Activated CD8-positive, alpha-beta memory T cell treated with anti-CD3 and anti-CD28 coated beads, Interleukin-2, amount 50 U/mL, for 4 hours (primary cell): Measurements from ENCODE around the gene PLPP4.

ENCODE experiments used
- DNase-seq: peaks from one replicate; pipeline ENCODE4 v3.0.0-alpha.2; 2020

The PLPP4 gene

DNA sequence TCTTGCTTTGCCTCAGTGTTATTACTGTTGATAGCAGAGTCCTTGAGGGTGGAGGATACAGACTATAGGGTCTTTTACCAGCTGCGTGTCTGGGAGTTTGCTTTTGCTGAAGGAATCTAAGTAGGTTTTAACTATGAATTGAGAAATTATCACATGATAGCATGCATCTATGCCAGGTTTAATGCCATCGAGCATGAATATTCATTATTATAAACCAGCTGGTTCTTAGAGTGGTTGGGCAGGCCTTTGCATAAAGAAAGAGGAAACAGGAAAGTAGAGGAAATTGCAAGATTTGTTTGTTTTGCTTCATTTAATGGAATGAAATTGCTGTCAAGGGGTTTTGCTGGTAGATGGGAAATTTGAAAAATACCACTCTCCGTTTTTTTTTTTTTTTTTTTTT lies 70.7 kb downstream of the PLPP4 start:
- no peak for DNase-seq

DNA sequence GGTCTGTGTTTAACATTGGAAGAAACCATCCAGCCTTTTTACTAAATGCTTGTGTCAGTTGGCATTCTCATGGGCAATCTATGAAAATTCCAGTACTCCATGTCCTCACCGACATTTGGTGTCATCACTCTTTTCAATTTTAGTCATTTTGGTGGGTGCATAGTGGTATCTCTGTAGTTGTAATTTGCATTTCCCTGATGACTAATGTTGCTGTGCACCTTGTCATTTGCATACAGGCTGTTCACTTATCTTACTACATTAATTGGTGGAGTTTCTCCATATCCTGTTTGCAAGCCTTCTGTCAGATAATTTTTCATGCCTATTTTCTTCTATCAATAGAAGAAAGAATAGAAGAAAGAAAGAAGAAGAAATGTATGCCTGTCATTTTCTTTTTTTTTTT lies 73.7 kb downstream of the PLPP4 start:
- DNase-seq = no peak

GRCh38 chr10:120538091-120538490 lies 81.1 kb downstream of the PLPP4 start:
- no peak for DNase-seq

DNA sequence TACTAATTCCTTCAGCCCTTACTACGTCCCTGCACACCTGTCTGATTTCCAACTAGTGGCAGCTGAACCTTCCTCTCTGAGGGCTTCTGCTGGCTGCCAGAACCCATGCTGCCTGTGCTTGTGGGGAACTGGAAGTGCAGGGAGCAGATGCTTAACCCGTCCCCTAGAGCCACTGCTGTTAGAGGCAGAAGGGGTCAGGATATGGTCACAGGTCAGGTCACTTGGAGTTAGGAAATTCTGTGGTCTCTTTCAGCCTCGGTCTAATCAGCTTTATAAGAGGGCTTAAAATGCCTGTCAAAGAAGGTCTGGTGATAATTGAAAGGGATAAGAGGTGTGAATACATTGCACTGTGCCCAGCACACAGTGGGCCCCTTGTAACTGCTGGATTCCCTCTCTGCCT lies 82.0 kb downstream of the PLPP4 start:
- no peak for DNase-seq

GRCh38 chr10:120540486-120540885 lies 83.5 kb downstream of the PLPP4 start:
- DNase-seq = no peak

DNA sequence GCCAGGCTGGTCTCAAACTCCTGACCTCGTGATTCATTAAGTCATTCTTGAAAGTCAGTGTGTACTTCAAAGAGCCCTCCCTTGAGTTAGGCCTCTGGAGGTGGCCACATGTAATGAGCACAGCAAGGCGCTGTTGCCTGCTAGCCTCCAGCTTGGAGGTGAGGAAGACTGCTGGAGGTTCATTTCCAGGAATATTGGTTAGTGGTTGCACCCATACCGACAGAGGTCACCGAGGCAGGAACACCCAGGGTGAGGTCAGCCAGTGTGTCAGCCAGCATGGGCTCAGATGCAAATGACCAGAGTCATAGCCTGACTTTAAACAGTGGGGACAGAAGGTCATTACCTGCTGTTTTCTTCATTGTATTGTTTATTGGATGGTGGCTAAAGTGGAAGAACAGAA lies 85.0 kb downstream of the PLPP4 start:
- no peak for DNase-seq

GRCh38 chr10:120542591-120542990 lies 85.6 kb downstream of the PLPP4 start:
- no peak for DNase-seq

DNA sequence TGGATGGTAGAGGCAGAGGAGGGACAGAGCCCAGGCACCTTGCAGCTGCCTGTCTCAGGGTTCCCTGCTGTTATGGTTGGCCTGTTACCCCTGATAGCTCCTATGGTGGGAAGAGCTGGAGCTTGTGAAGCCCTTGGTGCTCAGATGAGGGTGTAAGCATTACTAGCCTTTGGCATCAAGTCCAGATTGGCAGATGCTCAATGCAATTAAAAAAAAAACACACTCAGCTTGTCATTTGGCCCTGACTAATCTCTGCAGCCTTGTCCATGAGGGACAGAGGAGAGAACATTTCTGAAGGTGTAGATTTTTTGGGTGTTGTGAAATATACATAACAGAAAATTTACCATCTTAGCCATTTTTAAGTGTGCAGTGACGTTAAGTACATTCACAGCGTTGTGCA lies 86.3 kb downstream of the PLPP4 start:
- no peak for DNase-seq

DNA sequence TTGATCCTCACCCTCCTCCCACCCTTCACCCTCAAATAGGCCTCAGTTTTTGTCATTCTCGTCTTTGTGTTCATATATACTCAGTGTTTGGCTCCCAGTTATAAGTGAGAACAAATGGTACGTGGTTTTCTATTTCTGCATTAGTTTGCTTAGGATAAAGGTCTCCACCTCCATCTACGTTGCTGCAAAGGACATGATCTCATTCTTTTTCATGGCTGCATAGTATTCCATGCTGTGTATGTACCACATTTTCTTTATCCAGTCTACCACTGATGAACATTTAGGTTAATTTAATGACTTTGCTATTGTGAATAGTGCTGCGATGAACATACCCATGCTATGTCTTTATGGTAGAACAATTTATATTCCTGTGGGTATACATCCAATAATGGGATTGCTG lies 91.2 kb downstream of the PLPP4 start:
- no peak for DNase-seq

GRCh38 chr10:120552262-120552661 lies 95.2 kb downstream of the PLPP4 start:
- no peak for DNase-seq

DNA sequence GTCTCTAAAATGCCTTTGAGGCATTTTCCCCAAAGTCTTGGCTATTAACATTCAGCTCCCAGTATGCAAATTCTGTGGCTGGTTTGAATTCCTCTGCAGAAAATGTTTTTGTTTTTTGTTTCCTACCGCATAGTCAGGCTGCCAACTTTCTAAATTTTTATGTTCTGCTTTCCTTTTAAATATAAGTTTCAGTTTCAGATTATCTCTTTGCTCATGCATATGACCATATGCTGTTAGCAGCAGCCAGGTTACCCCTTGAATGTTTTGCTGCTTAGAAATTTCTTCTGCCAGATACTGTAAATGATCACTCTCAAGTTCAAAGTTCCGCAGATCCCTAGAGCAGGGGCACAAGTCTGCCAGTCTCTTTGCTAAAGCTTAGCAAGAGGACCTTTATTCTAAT lies 96.9 kb downstream of the PLPP4 start:
- no peak for DNase-seq

DNA sequence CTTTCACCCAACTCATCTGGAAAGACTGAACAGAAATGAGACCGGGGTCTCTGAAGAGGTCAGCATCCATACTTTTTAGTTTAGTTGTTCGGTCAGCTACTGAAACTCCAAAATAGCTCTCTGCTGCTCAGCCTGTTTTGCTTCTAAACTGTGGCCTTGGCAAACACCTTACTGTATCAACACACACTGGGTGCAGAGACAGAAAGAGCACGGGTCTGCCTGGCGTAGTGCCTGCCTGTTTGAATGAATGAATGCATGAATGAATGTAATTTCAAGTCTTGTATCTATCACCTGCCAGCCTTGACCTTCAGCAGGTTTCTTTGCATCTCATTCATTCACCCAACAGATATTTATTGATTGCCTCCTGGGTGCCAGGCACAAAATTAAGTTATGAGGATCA lies 98.4 kb downstream of the PLPP4 start:
- no peak for DNase-seq

GRCh38 chr10:120555842-120556532 lies 99.0 kb downstream of the PLPP4 start:
- DNase-seq = no peak

GRCh38 chr10:120557311-120557710 lies 100.3 kb downstream of the PLPP4 start:
- DNase-seq = no peak

- DNase-seq = no peak
Measured at GRCh38 chr10:120559800-120560199, 102.8 kb downstream of the PLPP4 start.

DNA sequence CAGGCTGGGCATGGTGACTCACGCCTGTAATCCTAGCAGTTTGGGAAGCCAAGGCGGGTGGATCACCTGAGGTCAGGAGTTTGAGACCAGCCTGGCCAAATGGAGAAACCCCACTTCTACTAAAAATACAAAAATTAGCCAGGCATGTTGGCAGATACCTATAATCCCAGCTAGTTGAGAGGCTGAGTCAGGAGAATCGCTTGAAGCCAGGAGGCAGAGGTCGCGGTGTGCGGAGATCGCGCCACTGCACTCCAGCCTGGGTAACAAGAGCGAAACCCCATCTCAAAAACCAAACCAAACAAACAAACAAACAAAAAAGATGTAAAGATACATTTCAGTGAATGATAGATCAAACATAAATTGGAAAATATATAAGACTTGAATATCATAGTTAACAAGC lies 105.9 kb downstream of the PLPP4 start:
- DNase-seq = no peak

DNA sequence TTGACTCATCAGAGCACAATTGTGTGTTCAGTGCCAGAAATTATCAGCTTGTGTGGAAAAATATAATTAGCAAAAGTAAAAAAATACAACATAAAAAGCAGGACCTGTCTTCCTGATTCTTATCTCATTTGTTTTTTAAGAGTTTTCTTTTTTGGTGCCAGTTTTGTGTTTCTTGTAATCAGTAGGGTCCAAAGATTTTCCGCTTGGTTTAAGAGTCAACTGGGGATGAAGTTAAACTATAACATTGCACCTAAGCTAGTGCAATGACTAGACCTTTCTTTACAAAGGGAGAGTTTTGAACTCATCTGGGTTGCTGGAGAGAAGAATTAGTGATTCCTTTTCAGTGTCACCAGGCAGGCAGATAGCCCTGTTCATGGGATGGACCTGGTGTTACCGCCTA lies 113.4 kb downstream of the PLPP4 start:
- no peak for DNase-seq

DNA sequence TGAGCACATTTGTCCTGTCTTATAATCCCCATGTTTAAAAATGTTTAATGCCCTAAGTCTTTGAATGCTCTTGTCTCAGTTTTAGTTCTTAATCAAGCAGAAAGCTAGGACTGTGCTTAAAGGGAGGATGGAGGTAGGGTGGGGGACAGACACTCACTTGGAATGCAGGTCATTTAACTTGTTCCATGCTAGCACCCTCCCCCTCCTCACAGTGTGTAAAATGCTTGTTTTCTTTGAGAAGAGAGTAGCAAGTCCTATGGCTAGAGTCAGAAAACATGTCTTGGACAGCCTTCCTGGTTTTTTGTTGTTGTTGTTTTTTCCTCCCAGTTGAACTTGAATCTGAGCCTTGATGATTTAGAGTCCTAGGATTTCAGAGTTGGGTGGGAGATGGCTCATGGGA lies 114.2 kb downstream of the PLPP4 start:
- no peak for DNase-seq

- DNase-seq = no peak
Measured at GRCh38 chr10:120572307-120572706, 115.3 kb downstream of the PLPP4 start.

- no peak for DNase-seq
Measured at GRCh38 chr10:120573355-120573754, 116.3 kb downstream of the PLPP4 start.

GRCh38 chr10:120574981-120575380 lies 118.0 kb downstream of the PLPP4 start:
- no peak for DNase-seq

GRCh38 chr10:120575411-120575810 lies 118.4 kb downstream of the PLPP4 start:
- no peak for DNase-seq

DNA sequence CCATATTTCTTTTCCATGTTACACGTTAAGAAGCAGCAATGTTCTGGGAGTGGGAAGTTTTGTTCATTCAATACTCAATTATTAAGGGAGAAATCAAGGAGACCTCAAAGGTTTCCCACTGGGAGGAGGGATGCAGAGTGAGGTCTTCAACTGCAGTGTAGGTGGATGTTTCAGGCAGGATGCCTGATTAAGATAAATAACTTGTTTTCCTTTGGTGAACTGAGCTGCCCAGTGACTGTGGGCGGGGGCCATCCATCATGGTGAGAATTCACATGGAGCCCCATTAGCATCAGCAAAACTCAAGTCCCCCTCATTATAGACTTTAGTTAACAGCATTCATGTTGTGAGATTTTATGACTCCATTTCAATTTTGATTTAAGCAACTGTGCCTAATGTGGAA lies 121.1 kb downstream of the PLPP4 start:
- no peak for DNase-seq

DNA sequence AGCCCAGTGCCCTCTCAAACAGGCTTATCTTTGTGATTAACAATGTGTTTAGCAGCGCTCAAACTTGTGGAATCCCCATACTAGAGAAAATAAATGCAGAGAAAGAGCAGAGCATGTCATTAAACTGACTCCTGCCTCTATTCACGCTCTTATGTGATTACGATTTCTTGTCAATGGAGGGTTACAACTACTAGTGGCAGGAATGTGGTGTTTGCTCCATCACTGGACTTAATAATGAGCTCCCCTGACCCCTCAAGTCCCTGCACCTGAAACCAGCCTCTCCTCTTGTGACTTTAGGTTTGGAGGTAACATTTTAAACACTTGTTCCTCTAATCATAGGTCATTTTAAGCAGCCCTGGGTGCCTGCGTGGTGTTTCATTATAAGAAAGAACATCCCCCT lies 121.9 kb downstream of the PLPP4 start:
- DNase-seq = no peak
